Epithelial cell of esophagus (primary cell): Measurements from ENCODE around the gene ZMIZ1.

ENCODE experiments used
- DNase-seq: peaks from one replicate; pipeline ENCODE4 v3.0.0; 2010; ENCODE audit warnings: low read depth
- H3K4me3 ChIP-seq: 2 replicates; pipeline ENCODE4 v1.5.1; 2011; ENCODE audit warnings: mild to moderate bottlenecking, low read length, control low read depth
- CTCF ChIP-seq: IDR thresholded peaks from 2 replicates; pipeline ENCODE4 v1.5.1; 2011; ENCODE audit warnings: low read depth, mild to moderate bottlenecking, low read length, control low read depth, inconsistent platforms; ENCODE audit not compliant: insufficient read depth; ENCODE audit errors: missing control alignments

ZMIZ1 gene

GRCh38 chr10:79262131-79262530 lies 193.4 kb downstream of the ZMIZ1 start:
- DNase-seq = no peak
- no peak for TF ChIP-seq CTCF
- H3K4me3 ChIP-seq = no peak overlapping the region

GRCh38 chr10:79262959-79263746 lies 194.4 kb downstream of the ZMIZ1 start:
- no peak for DNase-seq
- H3K4me3 ChIP-seq = no peak overlapping the region
- no peak for TF ChIP-seq CTCF

DNA sequence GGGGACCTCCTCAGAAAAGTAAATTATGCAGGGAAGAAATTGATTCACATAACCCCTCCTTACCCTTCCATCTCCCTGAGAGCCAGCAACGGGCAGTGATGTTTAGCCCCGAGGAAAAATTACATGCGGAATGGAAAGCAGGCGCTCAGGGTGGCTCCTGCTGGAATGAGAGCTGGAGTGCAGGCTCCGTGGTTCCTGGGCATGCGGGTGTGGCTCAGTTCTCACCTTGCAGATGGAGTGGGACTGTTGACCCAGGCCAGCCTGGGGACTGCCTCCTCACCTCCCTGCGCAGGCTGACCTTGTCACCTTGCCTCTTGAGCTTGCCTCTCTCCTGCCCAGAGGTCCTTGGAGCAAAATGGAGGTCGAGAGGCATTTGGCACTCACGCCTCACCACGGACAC lies 195.2 kb downstream of the ZMIZ1 start:
- no peak for TF ChIP-seq CTCF
- H3K4me3 ChIP-seq = no peak overlapping the region
- DNase-seq = no peak

- DNase-seq = peak; percentile 98
- H3K4me3 ChIP-seq = no peak overlapping the region
- TF ChIP-seq CTCF = no peak
Observed at GRCh38 chr10:79264942-79265341, 196.2 kb downstream of the ZMIZ1 start.

- no peak overlapping the region for H3K4me3 ChIP-seq
- no peak for TF ChIP-seq CTCF
- peak; percentile 59 for DNase-seq
Observed at GRCh38 chr10:79266084-79266483, 197.3 kb downstream of the ZMIZ1 start.

GRCh38 chr10:79266543-79267312 lies 198.0 kb downstream of the ZMIZ1 start:
- no peak overlapping the region for H3K4me3 ChIP-seq
- TF ChIP-seq CTCF = no peak
- peak; percentile 88 for DNase-seq
